Lower leg skin (tissue), 3 donors: ENCODE results near the gene MACO1.

Experiments used
- CTCF ChIP-seq, 3 donors: fragments of 450-650 bp; IDR thresholded peaks; one replicate each; pipeline ENCODE4 v1.5.1; 2016; ENCODE audit warnings: antibody characterized with exemption in 3 of 3, mild to moderate bottlenecking in 3 of 3, moderate library complexity in 2 of 3
- POLR2A ChIP-seq, 2 donors: fragments of 450-650 bp; IDR thresholded peaks; one replicate each; pipeline ENCODE4 v1.6.1; 2016 to 2017; ENCODE audit warnings: antibody characterized with exemption in 2 of 2, mild to moderate bottlenecking in 1 of 2, moderate library complexity in 1 of 2

GRCh38 chr1:25477448-25478034, 46.8 kb downstream of the MACO1 start:
- TF ChIP-seq CTCF (IDR thresholded peaks at IDR 0.05) (no peak), POLR2A (IDR thresholded peaks at IDR 0.05) (no peak)
